NCI-H128 (cell line): ENCODE results near the gene ARHGEF16.

Experiments used
- DNase-seq: peaks from one replicate; lab custom pipeline; 2025; ENCODE audit not compliant: unreplicated experiment; lab: John Stamatoyannopoulos, UW

Gene ARHGEF16

GRCh38 chr1:3498986-3499385, 44.5 kb downstream of the ARHGEF16 start:
- no peak for DNase-seq

GRCh38 chr1:3499611-3500010, 45.1 kb downstream of the ARHGEF16 start:
- no peak for DNase-seq

- no peak for DNase-seq
Measured at GRCh38 chr1:3500265-3500835, 45.9 kb downstream of the ARHGEF16 start.

- DNase-seq = no peak
Measured at GRCh38 chr1:3501437-3501836, 47.0 kb downstream of the ARHGEF16 start.

GRCh38 chr1:3501856-3502640, 47.6 kb downstream of the ARHGEF16 start:
- DNase-seq = no peak

- no peak for DNase-seq
Measured at GRCh38 chr1:3502641-3503524, 48.4 kb downstream of the ARHGEF16 start.

- no peak for DNase-seq
Measured at GRCh38 chr1:3503525-3503886, 49.0 kb downstream of the ARHGEF16 start.

- no peak for DNase-seq
Measured at GRCh38 chr1:3504151-3504821, 49.8 kb downstream of the ARHGEF16 start.

GRCh38 chr1:3504822-3505153, 50.3 kb downstream of the ARHGEF16 start:
- no peak for DNase-seq

- DNase-seq = no peak
Measured at GRCh38 chr1:3505161-3505560, 50.7 kb downstream of the ARHGEF16 start.

GRCh38 chr1:3506041-3506440, 51.6 kb downstream of the ARHGEF16 start:
- DNase-seq = no peak

- no peak for DNase-seq
Measured at GRCh38 chr1:3506943-3507342, 52.5 kb downstream of the ARHGEF16 start.

GRCh38 chr1:3507636-3508275, 53.3 kb downstream of the ARHGEF16 start:
- DNase-seq = no peak

GRCh38 chr1:3508757-3509415, 54.4 kb downstream of the ARHGEF16 start:
- no peak for DNase-seq

- no peak for DNase-seq
Measured at GRCh38 chr1:3509721-3510120, 55.3 kb downstream of the ARHGEF16 start.

GRCh38 chr1:3510136-3510955, 55.9 kb downstream of the ARHGEF16 start:
- DNase-seq = no peak

GRCh38 chr1:3510956-3511250, 56.4 kb downstream of the ARHGEF16 start:
- no peak for DNase-seq

GRCh38 chr1:3511306-3511705, 56.8 kb downstream of the ARHGEF16 start:
- DNase-seq = no peak

- DNase-seq = no peak
Measured at GRCh38 chr1:3511856-3512255, 57.4 kb downstream of the ARHGEF16 start.

GRCh38 chr1:3514404-3514803, 59.9 kb downstream of the ARHGEF16 start:
- DNase-seq = no peak
